NCI-H226 (cell line): ENCODE measurements around the gene CD33.

Source experiments
- DNase-seq: peaks from one replicate; pipeline ENCODE4 v3.0.0-alpha.2; 2015

Gene CD33

DNA sequence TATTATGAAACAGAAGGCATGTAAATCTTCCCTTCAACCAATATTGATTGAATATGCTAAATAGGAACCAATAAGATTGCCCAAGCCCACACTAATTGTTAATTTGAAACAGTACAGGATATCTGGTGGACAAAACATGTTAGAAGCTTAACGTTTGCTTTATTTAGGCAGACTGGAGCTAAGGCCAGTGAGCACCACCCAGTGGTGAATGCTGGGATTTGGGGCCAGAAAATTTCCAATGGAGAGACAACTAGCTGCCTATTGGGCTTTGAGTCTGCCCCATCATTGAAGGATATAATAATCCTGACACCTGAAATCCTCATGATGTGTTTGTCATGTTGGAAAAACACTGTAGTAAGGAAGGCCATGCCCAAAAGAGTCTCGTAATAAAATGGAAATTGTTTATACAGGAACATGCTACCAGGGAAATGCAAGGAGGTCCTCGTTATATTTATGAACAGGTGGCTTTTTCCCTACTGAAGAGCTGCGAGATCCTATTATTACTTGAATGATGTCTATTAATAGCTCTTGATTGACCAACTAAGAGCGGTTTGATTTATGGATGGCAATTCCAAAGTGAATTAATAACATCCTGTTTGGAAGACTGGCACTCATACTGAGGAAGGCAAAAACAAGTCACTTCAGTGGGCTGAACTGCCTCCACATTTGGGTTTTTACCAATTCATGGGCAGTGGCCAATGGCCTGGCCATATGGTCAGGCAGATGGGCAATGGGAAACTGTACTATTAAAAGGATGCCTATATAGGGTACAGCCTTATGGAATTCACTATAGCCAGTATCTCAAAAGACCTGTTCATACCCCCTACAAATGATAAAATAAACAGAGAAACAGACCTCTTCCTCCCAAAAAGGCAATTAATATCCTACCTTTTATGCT, 34.7 kb downstream of the CD33 start:
- DNase-seq = peak; percentile 12

DNA sequence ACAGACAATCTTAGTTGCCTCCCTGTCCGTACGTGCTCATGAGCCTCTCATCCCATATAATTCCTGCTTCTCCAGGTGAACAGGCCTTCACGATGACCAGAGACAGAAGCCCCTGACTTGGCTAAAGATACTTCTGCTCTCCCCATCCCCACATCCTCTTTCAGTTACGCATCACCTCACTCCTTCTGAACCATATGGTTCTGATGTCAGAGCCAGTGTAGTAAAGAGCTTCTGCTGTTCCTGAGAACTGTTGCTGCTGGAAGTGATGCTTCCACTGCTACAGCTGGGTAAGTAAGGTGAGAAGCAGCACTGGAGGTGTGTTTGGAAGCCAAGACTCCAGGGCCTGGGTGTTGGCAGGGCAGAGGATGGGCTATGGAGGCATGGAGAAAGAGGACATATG, 38.9 kb downstream of the CD33 start:
- no peak for DNase-seq

DNA sequence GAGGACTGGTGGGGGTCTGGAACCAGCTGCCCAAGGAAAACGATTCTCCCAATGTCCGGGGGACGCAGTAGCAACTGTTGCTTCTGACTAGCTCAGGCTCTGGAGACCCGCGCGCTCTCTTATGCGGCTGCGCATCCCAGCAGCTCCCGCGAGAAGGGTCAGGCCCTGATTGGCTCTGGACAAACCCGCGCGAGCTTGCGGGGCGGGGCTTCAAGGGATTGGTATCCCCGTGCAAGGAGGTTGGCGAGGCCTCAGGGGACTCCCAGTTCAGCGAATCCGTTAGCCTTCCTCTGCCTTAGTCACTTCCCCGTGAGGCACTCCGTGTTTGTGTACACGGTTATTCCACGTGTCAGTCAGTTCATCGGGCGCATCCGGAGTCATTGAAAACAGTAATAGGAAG, 46.2 kb downstream of the CD33 start:
- no peak for DNase-seq

- no peak for DNase-seq
These were observed 47.4 kb downstream of the CD33 start for GRCh38 chr19:51272183-51272810.

DNA sequence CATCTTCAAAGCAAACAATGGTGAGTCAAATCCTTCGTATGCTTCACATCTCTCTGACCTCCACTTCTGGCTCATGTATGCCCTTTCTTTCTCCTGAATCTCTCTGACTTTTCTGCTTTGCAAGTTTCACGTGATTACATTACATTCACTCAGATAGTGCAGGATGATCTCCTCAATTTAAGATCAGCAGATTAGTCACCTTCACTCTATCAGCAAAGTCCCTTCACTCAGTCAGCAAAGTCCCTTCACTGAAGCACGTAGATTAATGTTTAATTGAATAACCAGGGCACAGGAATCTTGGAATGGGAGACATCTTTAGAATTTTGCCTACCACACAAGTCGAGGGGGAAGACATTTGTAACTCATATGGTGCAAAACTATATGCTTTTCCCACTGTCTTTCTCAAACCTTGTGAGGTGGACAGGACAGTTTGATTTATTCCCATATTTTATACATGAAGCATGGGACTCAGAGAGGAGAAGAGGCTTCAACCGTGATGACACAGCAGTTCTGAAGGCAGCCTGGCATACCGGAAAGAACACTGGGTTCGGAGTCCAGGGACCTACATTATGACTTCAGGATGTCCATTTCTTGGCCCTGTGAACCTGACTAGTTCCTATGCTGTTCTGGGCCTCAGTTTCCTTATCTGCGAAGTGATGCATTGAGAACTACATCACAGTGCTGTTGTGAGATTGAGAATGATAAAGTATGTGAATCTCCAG, 49.3 kb downstream of the CD33 start:
- DNase-seq = no peak

- DNase-seq = no peak
These were observed 52.2 kb downstream of the CD33 start for GRCh38 chr19:51277112-51277511.

GRCh38 chr19:51282335-51282734, 57.5 kb downstream of the CD33 start:
- no peak for DNase-seq

GRCh38 chr19:51285682-51286081, 60.8 kb downstream of the CD33 start:
- no peak for DNase-seq
